Gastroesophageal sphincter (tissue), 3 donors: ENCODE measurements around the gene IER2.

Experiments
- CTCF ChIP-seq, 4 experiments: fragments of 200-600 bp in 2 of 4; fragments of 450-650 bp in 2 of 4; sonication (generic) in 1 of 4; IDR thresholded peaks; one replicate each; pipeline ENCODE4 v1.5.1; 2017 to 2019; ENCODE audit warnings: antibody characterized with exemption in 4 of 4, mild to moderate bottlenecking in 2 of 4, moderate library complexity in 2 of 4
- EP300 ChIP-seq: sonication (generic); formaldehyde crosslinking; IDR thresholded peaks from one replicate; pipeline ENCODE4 v1.6.1; 2017; ENCODE audit warnings: antibody characterized with exemption, mild to moderate bottlenecking
- POLR2A ChIP-seq, 2 donors: fragments of 450-650 bp; IDR thresholded peaks; one replicate each; pipeline ENCODE4 v1.6.1; 2017; ENCODE audit warnings: antibody characterized with exemption in 2 of 2, mild to moderate bottlenecking in 2 of 2, moderate library complexity in 1 of 2
- POLR2AphosphoS5 ChIP-seq: sonication (generic); formaldehyde crosslinking; IDR thresholded peaks from one replicate; pipeline ENCODE4 v1.6.1; 2017; ENCODE audit warnings: antibody characterized with exemption

- TF ChIP-seq CTCF (IDR thresholded peaks at IDR 0.05), result no peak
- TF ChIP-seq POLR2AphosphoS5, result no peak
- TF ChIP-seq POLR2A (IDR thresholded peaks at IDR 0.05), result no peak
- TF ChIP-seq EP300, result no peak
Observed at GRCh38 chr19:13138916-13139198, 11.4 kb upstream of the IER2 start.
